Fibroblast of peridontal ligament (primary cell): Measurements from ENCODE around the gene VGF.
"Not testable (repeated sequence)": the region's sequence is repeated elsewhere in the genome, so short reads cannot be mapped to it uniquely, and the experiment has no call there.

Experiments
- DNase-seq: peaks from one replicate; pipeline ENCODE4 v3.0.0-alpha.2; 2010; ENCODE audit errors: extremely low read depth

The VGF gene

GRCh38 chr7:101134399-101134980, 30.9 kb downstream of the VGF start:
- DNase-seq: no peak

GRCh38 chr7:101133621-101134398, 31.6 kb downstream of the VGF start:
- DNase-seq: peak; percentile 60

GRCh38 chr7:101132626-101133600, 32.5 kb downstream of the VGF start:
- not testable (repeated sequence) for DNase-seq

- no peak for DNase-seq
Measured at GRCh38 chr7:101129603-101130117, 35.7 kb downstream of the VGF start.

- no peak for DNase-seq
Measured at GRCh38 chr7:101128040-101128834, 37.1 kb downstream of the VGF start.

- no peak for DNase-seq
Measured at GRCh38 chr7:101127460-101128039, 37.8 kb downstream of the VGF start.

- DNase-seq: peak; percentile 99
Measured at GRCh38 chr7:101126651-101127459, 38.5 kb downstream of the VGF start, which contains the start of gene SERPINE1. TSS of gene SERPINE1 (plus strand) at chr7:101127104. CDS start at chr7:101128394, 1,290 bp downstream.

- DNase-seq: no peak
Measured at GRCh38 chr7:101125989-101126650, 39.2 kb downstream of the VGF start.

- peak; percentile 91 for DNase-seq
Measured at GRCh38 chr7:101124376-101125056, 40.9 kb downstream of the VGF start.

GRCh38 chr7:101123703-101124068, 41.7 kb downstream of the VGF start:
- DNase-seq: no peak

GRCh38 chr7:101122933-101123702, 42.3 kb downstream of the VGF start:
- DNase-seq: no peak

- DNase-seq: peak; percentile 99
Measured at GRCh38 chr7:101121991-101122932, 43.1 kb downstream of the VGF start.

- DNase-seq: not testable (repeated sequence)
Measured at GRCh38 chr7:101121631-101121990, 43.8 kb downstream of the VGF start.

- DNase-seq: no peak
Measured at GRCh38 chr7:101120315-101120714, 45.1 kb downstream of the VGF start.

- no peak for DNase-seq
Measured at GRCh38 chr7:101119876-101120275, 45.5 kb downstream of the VGF start.

- DNase-seq: no peak
Measured at GRCh38 chr7:101118856-101119255, 46.5 kb downstream of the VGF start.

- no peak for DNase-seq
Measured at GRCh38 chr7:101116898-101117297, 48.5 kb downstream of the VGF start.
